C4-2B (cell line): ENCODE data around the gene NSD1.

Experiments
- H3K27ac ChIP-seq: fragments of 450-650 bp; 2 replicates; pipeline ENCODE4 v1.5.1; 2017
- CTCF ChIP-seq: fragments of 450-650 bp; conservative IDR thresholded peaks from 2 replicates; pipeline ENCODE4 v1.5.1; 2017; ENCODE audit warnings: mild to moderate bottlenecking
- ZFX ChIP-seq: fragments of 450-650 bp; IDR thresholded peaks from 2 replicates; pipeline ENCODE4 v1.6.1; 2017

NSD1 gene

GRCh38 chr5:177328545-177329231 is 195.1 kb downstream of the NSD1 start:
- TF ChIP-seq CTCF (no peak), ZFX (no peak)
- H3K27ac ChIP-seq, result no peak overlapping the region

GRCh38 chr5:177329883-177330282 is 196.3 kb downstream of the NSD1 start:
- no peak overlapping the region for H3K27ac ChIP-seq
- no peak for TF ChIP-seq CTCF
- TF ChIP-seq ZFX, result no peak

GRCh38 chr5:177330991-177331842 is 197.6 kb downstream of the NSD1 start:
- H3K27ac ChIP-seq, result no peak overlapping the region
- TF ChIP-seq CTCF, result no peak
- no peak for TF ChIP-seq ZFX

GRCh38 chr5:177332031-177332895 is 198.7 kb downstream of the NSD1 start:
- H3K27ac ChIP-seq, result no peak overlapping the region
- no peak for TF ChIP-seq CTCF
- TF ChIP-seq ZFX, result no peak

- H3K27ac ChIP-seq, result no peak overlapping the region
- TF ChIP-seq ZFX (no peak), CTCF (no peak)
Measured at GRCh38 chr5:177332896-177333260, 199.3 kb downstream of the NSD1 start.

GRCh38 chr5:177333420-177334154 is 200.0 kb downstream of the NSD1 start:
- no peak for TF ChIP-seq CTCF
- no peak for TF ChIP-seq ZFX

More at GRCh38 chr5:177333420-177334154, 200.0 kb downstream of the NSD1 start:
- no peak overlapping the region for H3K27ac ChIP-seq
